ENCODE measurements around the gene TMEM108. TPM values are rescaled to one million over a fixed set of nuclear protein-coding genes. Genes with fewer than 3 reads are reported as not detected.

Gene TMEM108
- total RNA-seq, 6 experiments from 2014 or later, result 0.10 to 0.20 TPM; not detected in 4

- Histone ChIP-seq H3K4me3 (no peak overlapping the region), H3K36me3 (no peaks in the 10 kb centered on the region), H3K9me3 (no peaks in the 10 kb centered on the region), H3K4me1 (no peaks in the 10 kb centered on the region), H3K27me3 (no peaks in the 10 kb centered on the region), H3K27ac (no peak overlapping the region)
- 69% methylated on average over 1 of the region's 1 CpG for WGBS (ENCODE audit: insufficient coverage, low coverage, low lambda C conversion rate, missing lambda C conversion rate)
- no peak for ATAC-seq
- DNase-seq, result no peak
- intact Hi-C loops (cut with DNase I), result loop anchor here (10.0 kb wide), 1 partner anchor 337 kb away; no protein-coding TSS in a partner anchor
- no peak for TF ChIP-seq POLR2A (IDR thresholded peaks at IDR 0.05)
- TF ChIP-seq CTCF (IDR thresholded peaks at IDR 0.05), result no peak
Measured at GRCh38 chr3:133047980-133048379, 9.8 kb downstream of the TMEM108 start.

- Histone ChIP-seq H3K9me3 (no peaks in the 10 kb centered on the region), H3K36me3 (no peaks in the 10 kb centered on the region), H3K4me1 (no peaks in the 10 kb centered on the region), H3K4me3 (no peak overlapping the region), H3K27me3 (no peaks in the 10 kb centered on the region), H3K27ac (no peak overlapping the region)
- intact Hi-C loops (cut with DNase I), result loop anchor here (10.0 kb wide), 1 partner anchor 335 kb away; no protein-coding TSS in a partner anchor
- ATAC-seq, result no peak
- WGBS (ENCODE audit: insufficient coverage, low coverage, low lambda C conversion rate, missing lambda C conversion rate), result 63% methylated on average over 2 of the region's 2 CpGs
- DNase-seq, result no peak
- TF ChIP-seq CTCF (IDR thresholded peaks at IDR 0.05), result no peak
- no peak for TF ChIP-seq POLR2A (IDR thresholded peaks at IDR 0.05)
Measured at GRCh38 chr3:133049491-133049890, 11.3 kb downstream of the TMEM108 start.

GRCh38 chr3:133050891-133051290 lies 12.7 kb downstream of the TMEM108 start:
- 79% methylated on average over 2 of the region's 2 CpGs for WGBS (ENCODE audit: insufficient coverage, low coverage, low lambda C conversion rate, missing lambda C conversion rate)
- DNase-seq (no peak), ATAC-seq (no peak)

GRCh38 chr3:133053532-133053931 lies 15.3 kb downstream of the TMEM108 start:
- no peaks in the 10 kb centered on the region for H3K27me3 ChIP-seq
- H3K4me1 ChIP-seq, result no peaks in the 10 kb centered on the region
- no peak for DNase-seq
- intact Hi-C loops (cut with DNase I), result no loop called here
- H3K4me3 ChIP-seq, result no peak overlapping the region
- TF ChIP-seq CTCF (IDR thresholded peaks at IDR 0.05) (no peak), POLR2A (IDR thresholded peaks at IDR 0.05) (no peak)
- no peak for ATAC-seq
- WGBS (ENCODE audit: insufficient coverage, low coverage, low lambda C conversion rate, missing lambda C conversion rate), result 48% methylated on average over 2 of the region's 2 CpGs
- H3K36me3 ChIP-seq, result no peaks in the 10 kb centered on the region
- H3K27ac ChIP-seq, result no peak overlapping the region
- no peaks in the 10 kb centered on the region for H3K9me3 ChIP-seq

More at GRCh38 chr3:133050891-133051290, 12.7 kb downstream of the TMEM108 start:
- Histone ChIP-seq H3K27me3 (no peaks in the 10 kb centered on the region), H3K4me1 (no peaks in the 10 kb centered on the region), H3K4me3 (no peak overlapping the region), H3K9me3 (no peaks in the 10 kb centered on the region), H3K27ac (no peak overlapping the region), H3K36me3 (no peaks in the 10 kb centered on the region)
- TF ChIP-seq CTCF (IDR thresholded peaks at IDR 0.05) (no peak), POLR2A (IDR thresholded peaks at IDR 0.05) (no peak)
- intact Hi-C loops (cut with DNase I), result no loop called here

- TF ChIP-seq CTCF (IDR thresholded peaks at IDR 0.05), result no peak
- TF ChIP-seq POLR2A (IDR thresholded peaks at IDR 0.05), result no peak
- no peak overlapping the region for H3K27ac ChIP-seq
- DNase-seq, result no peak
- intact Hi-C loops (cut with DNase I), result no loop called here
- H3K4me3 ChIP-seq, result no peak overlapping the region
- 55% methylated on average over 1 of the region's 1 CpG for WGBS (ENCODE audit: insufficient coverage, low coverage, low lambda C conversion rate, missing lambda C conversion rate)
- no peaks in the 10 kb centered on the region for H3K4me1 ChIP-seq
- H3K9me3 ChIP-seq, result no peaks in the 10 kb centered on the region
- H3K36me3 ChIP-seq, result no peaks in the 10 kb centered on the region
- no peaks in the 10 kb centered on the region for H3K27me3 ChIP-seq
- no peak for ATAC-seq
Measured at GRCh38 chr3:133054586-133054985, 16.4 kb downstream of the TMEM108 start.
